Endothelial cell of umbilical vein (primary cell): ENCODE results near the gene OSGIN1.

Experiments
- EZH2 ChIP-seq: IDR thresholded peaks from 2 replicates; pipeline ENCODE4 v1.6.1; 2012; ENCODE audit warnings: borderline replicate concordance, low read depth, mild to moderate bottlenecking, moderate library complexity, low read length, inconsistent platforms; ENCODE audit not compliant: severe bottlenecking
- GATA2 ChIP-seq: IDR thresholded peaks from 2 replicates; pipeline ENCODE4 v1.7.0; 2011; ENCODE audit warnings: low read depth, mild to moderate bottlenecking, moderate library complexity, mixed read lengths, low read length; ENCODE audit not compliant: insufficient read length, insufficient read depth
- MYC ChIP-seq: IDR thresholded peaks from one replicate; pipeline ENCODE4 v1.6.1; 2011; ENCODE audit warnings: mild to moderate bottlenecking, low read depth, low read length
- POLR2A ChIP-seq: IDR thresholded peaks from 2 replicates; pipeline ENCODE4 v1.6.1; 2012; ENCODE audit warnings: low read depth, mild to moderate bottlenecking, control low read depth, low read length
- POLR2AphosphoS5 ChIP-seq: IDR thresholded peaks from 2 replicates; pipeline ENCODE4 v1.6.1; 2012; ENCODE audit warnings: low read depth, mild to moderate bottlenecking, control low read depth, low read length, moderate library complexity; ENCODE audit not compliant: insufficient read depth
- TF ChIP-seq, protein P1 (sequence below), 2 donors: IDR thresholded peaks; 1 replicate in 1 of 2; 2 replicates in 1 of 2; pipeline ENCODE4 v1.5.1; 2011; ENCODE audit warnings: low read length in 2 of 2, mild to moderate bottlenecking in 2 of 2, moderate library complexity in 2 of 2, control low read depth in 1 of 2, inconsistent platforms in 1 of 2, low read depth in 1 of 2; ENCODE audit not compliant: insufficient read depth in 1 of 2; ENCODE audit errors: extremely low read depth in 1 of 2
- TF ChIP-seq, protein P2 (sequence below): IDR thresholded peaks from 2 replicates; pipeline ENCODE4 v1.6.1; 2011; ENCODE audit not compliant: insufficient read depth, insufficient read length

DNA sequence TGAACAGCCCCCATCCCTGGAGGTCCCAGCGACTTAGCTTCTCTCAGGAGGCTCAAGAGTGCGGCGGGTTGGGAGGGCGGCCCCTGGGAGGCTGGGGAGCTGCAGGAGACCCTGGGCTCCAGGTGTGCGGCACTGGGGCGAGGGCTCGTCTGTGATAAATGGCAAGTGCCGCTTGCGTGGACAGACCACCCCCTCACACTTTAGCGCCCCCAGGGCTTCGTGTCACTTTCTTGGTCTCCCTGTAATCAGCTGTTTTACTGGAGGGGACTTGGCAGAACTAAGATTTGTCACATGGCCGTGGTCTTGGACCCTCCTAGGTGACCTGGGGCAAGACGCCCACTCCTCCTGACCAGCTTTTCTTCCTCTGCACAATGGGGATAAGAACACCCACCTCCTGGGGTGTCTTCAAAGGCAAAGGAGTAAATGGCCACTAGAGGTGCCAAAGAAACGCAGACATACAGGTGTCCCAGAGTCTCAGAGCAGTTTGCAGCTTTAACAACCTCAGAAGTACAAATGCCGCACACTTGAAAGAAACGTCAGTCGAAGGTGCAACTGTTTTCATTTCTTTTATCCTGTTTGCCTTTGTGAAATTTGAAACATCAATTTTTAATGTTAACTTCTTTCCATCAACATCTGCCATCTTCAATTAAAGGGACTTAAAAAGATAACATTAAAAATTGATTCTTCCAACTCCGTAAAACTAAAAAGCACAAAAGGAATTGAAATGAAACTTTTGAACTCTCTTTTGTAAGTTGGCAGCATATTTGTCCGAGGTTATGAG is 946 bp downstream of the OSGIN1 start:
- TF ChIP-seq POLR2A: no peak
- no peak for TF ChIP-seq EZH2
- TF ChIP-seq, protein P1, sequence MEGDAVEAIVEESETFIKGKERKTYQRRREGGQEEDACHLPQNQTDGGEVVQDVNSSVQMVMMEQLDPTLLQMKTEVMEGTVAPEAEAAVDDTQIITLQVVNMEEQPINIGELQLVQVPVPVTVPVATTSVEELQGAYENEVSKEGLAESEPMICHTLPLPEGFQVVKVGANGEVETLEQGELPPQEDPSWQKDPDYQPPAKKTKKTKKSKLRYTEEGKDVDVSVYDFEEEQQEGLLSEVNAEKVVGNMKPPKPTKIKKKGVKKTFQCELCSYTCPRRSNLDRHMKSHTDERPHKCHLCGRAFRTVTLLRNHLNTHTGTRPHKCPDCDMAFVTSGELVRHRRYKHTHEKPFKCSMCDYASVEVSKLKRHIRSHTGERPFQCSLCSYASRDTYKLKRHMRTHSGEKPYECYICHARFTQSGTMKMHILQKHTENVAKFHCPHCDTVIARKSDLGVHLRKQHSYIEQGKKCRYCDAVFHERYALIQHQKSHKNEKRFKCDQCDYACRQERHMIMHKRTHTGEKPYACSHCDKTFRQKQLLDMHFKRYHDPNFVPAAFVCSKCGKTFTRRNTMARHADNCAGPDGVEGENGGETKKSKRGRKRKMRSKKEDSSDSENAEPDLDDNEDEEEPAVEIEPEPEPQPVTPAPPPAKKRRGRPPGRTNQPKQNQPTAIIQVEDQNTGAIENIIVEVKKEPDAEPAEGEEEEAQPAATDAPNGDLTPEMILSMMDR (IDR thresholded peaks at IDR 0.05; ENCODE audit: extremely low read depth in 1 of 2, insufficient read depth in 1 of 2, low read depth in 1 of 2, low read length in 2 of 2): peak; percentile 49 to 52
- TF ChIP-seq POLR2AphosphoS5: no peak
- TF ChIP-seq GATA2: no peak
- no peak for TF ChIP-seq MYC
- TF ChIP-seq, protein P2, sequence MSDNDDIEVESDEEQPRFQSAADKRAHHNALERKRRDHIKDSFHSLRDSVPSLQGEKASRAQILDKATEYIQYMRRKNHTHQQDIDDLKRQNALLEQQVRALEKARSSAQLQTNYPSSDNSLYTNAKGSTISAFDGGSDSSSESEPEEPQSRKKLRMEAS: no peak
